B cell (primary cell): ENCODE data around the gene OPA1. TPM values are rescaled to one million over a fixed set of nuclear protein-coding genes. Genes with fewer than 3 reads are reported as not detected.

Experiments used
- ATAC-seq: fragments of 200-7000 bp; cut with Tn5 transposase; one replicate; pipeline ENCODE4 v1.10.0; 2021; ENCODE audit warnings: low read depth, mild to moderate bottlenecking, moderate number of reproducible peaks, moderate library complexity
- CTCF ChIA-PET: fragments of 350-600 bp; sonication (Branson Sonifier 250); formaldehyde crosslinking; loops from one replicate; lab custom pipeline; 2021; ENCODE audit warnings: antibody characterized with exemption, inconsistent platforms; lab: Charles Lee
- POLR2A ChIA-PET: fragments of 350-600 bp; sonication (Branson Sonifier 250); formaldehyde crosslinking; loops from one replicate; lab custom pipeline; 2021; ENCODE audit warnings: antibody characterized with exemption; lab: Charles Lee
- DNase-seq: peaks from one replicate; pipeline ENCODE4 v3.0.0; 2013
- H2AFZ ChIP-seq: 2 replicates; pipeline ENCODE4 v1.6.1; 2012; ENCODE audit warnings: mild to moderate bottlenecking, low read depth, low read length; ENCODE audit not compliant: insufficient read depth, poor library complexity, severe bottlenecking
- H3K27ac ChIP-seq, 2 donors: 1 replicate in 1 of 2; 2 replicates in 1 of 2; pipeline ENCODE4 v1.5.1; 2012 to 2013; ENCODE audit warnings: low read length in 2 of 2, mild to moderate bottlenecking in 2 of 2, moderate library complexity in 1 of 2
- H3K27me3 ChIP-seq, 4 experiments: fragments of 200-600 bp in 1 of 4; sonication (generic) in 1 of 4; replicated peaks in 1 of 4; 1 replicate in 2 of 4; 2 replicates in 2 of 4; pipeline versions ENCODE4 v1.6.1 to v1.7.0; 2013 to 2016; ENCODE audit warnings: low read length in 3 of 4, mild to moderate bottlenecking in 2 of 4, mixed read lengths in 1 of 4, moderate library complexity in 1 of 4; ENCODE audit not compliant: insufficient read depth in 4 of 4, control insufficient read depth in 3 of 4; ENCODE audit errors: control extremely low read depth in 1 of 4
- H3K36me3 ChIP-seq, 2 experiments: replicated peaks in 1 of 2; 1 replicate in 1 of 2; 2 replicates in 1 of 2; pipeline versions ENCODE4 v1.6.1 to v1.7.1; 2013; ENCODE audit warnings: low read length in 1 of 2; ENCODE audit not compliant: insufficient read depth in 2 of 2, control insufficient read depth in 1 of 2; ENCODE audit errors: control extremely low read depth in 1 of 2, extremely low read depth in 1 of 2
- H3K4me1 ChIP-seq, 2 donors: fragments of 200-600 bp in 1 of 2; sonication (generic) in 1 of 2; 1 replicate in 1 of 2; 2 replicates in 1 of 2; pipeline versions ENCODE4 v1.5.1 to v1.6.1; 2013 to 2017; ENCODE audit warnings: low read length in 2 of 2; ENCODE audit not compliant: control insufficient read depth in 2 of 2, insufficient read depth in 2 of 2
- H3K4me2 ChIP-seq: replicated peaks from 2 replicates; pipeline ENCODE3; 2012; ENCODE audit warnings: mild to moderate bottlenecking, low read depth, low read length; ENCODE audit not compliant: poor library complexity, severe bottlenecking
- H3K4me3 ChIP-seq, 5 experiments: fragments of 200-600 bp in 1 of 5; sonication (generic) in 1 of 5; 1 replicate in 3 of 5; 2 replicates in 2 of 5; pipeline versions ENCODE4 v1.5.1 to v1.7.0; 2011 to 2016; ENCODE audit warnings: low read length in 4 of 5, mild to moderate bottlenecking in 4 of 5, low read depth in 2 of 5, control low read depth in 1 of 5, moderate library complexity in 1 of 5; ENCODE audit not compliant: insufficient read depth in 1 of 5; ENCODE audit errors: control extremely low read depth in 1 of 5, extremely low read depth in 1 of 5
- H3K79me2 ChIP-seq: fragments of 200-600 bp; sonication (generic); one replicate; pipeline ENCODE4 v1.6.0; 2016; ENCODE audit warnings: low read length; ENCODE audit not compliant: control insufficient read depth, insufficient read depth
- H3K9ac ChIP-seq: fragments of 200-600 bp; sonication (generic); 2 replicates; pipeline ENCODE4 v1.6.1; 2017; ENCODE audit warnings: mild to moderate bottlenecking, low read length, moderate library complexity
- H3K9me3 ChIP-seq, 3 donors: one replicate each; pipeline versions ENCODE4 v1.6.1 to v1.7.1; 2013; ENCODE audit warnings: low read length in 2 of 3; ENCODE audit not compliant: control insufficient read depth in 2 of 3, insufficient read depth in 1 of 3; ENCODE audit errors: control extremely low read depth in 1 of 3
- H4K20me1 ChIP-seq: 2 replicates; pipeline ENCODE4 v1.6.0; 2012; ENCODE audit warnings: mild to moderate bottlenecking, low read length; ENCODE audit not compliant: insufficient read depth, control insufficient read depth, poor library complexity, severe bottlenecking
- H3K27ac Mint-ChIP-seq: one replicate; pipeline ENCODE4 v1.8.0; 2021; ENCODE audit warnings: mixed read lengths
- H3K27me3 Mint-ChIP-seq: one replicate; pipeline ENCODE4 v1.8.0; 2021; ENCODE audit warnings: mixed read lengths
- H3K4me1 Mint-ChIP-seq: one replicate; pipeline ENCODE4 v1.8.0; 2021; ENCODE audit warnings: mixed read lengths
- H3K4me3 Mint-ChIP-seq: one replicate; pipeline ENCODE4 v1.8.0; 2021; ENCODE audit warnings: mixed read lengths
- H3K9me3 Mint-ChIP-seq: one replicate; pipeline ENCODE4 v1.8.0; 2022; ENCODE audit warnings: mixed read lengths; ENCODE audit not compliant: insufficient read depth
- CTCF ChIP-seq: fragments of 200-600 bp; IDR thresholded peaks from one replicate; pipeline ENCODE4 v1.8.0; 2022; ENCODE audit warnings: antibody characterized with exemption, mild to moderate bottlenecking
- EZH2 ChIP-seq: IDR thresholded peaks from 2 replicates; pipeline ENCODE4 v1.6.1; 2012; ENCODE audit warnings: borderline replicate concordance, low read depth, mild to moderate bottlenecking, moderate library complexity, low read length; ENCODE audit not compliant: insufficient read depth, poor library complexity, severe bottlenecking
- WGBS: methylation state at CpG from one replicate; pipeline ENCODE4 v1.1.5; 2013; ENCODE audit warnings: missing lambda C conversion rate; ENCODE audit not compliant: insufficient coverage; 5-methylcytosine and 5-hydroxymethylcytosine counted together
- intact Hi-C: fragments of 100-400 bp; cut with micrococcal nuclease; formaldehyde crosslinking; loops from one replicate; pipeline ENCODE4 v1.10.0; 2022
- polyA plus RNA-seq: library from polyadenylated mRNA; depleted of rRNA; stranded (reverse); fragments of >200 nt; gene quantifications from 2 replicates; pipeline ENCODE4 v1.2.3, GENCODE V29; 2012
- total RNA-seq, 2 donors: library from RNA; stranded (reverse); fragments of 120-200 nt in 1 of 2; gene quantifications; 1 replicate in 1 of 2; 2 replicates in 1 of 2; pipeline versions ENCODE4 v1.2.3 to v1.2.4, GENCODE V29; 2013 to 2022

OPA1 gene
- total and polyA plus RNA-seq, 2 donors (not counting 1 experiment from before 2014, with no cell fraction given), result 9.1 to 62.8 TPM

- intact Hi-C loops, result no loop called here
- no peak for ATAC-seq
- Histone ChIP-seq H2AFZ (no peak overlapping the region), H4K20me1 (no peaks in the 10 kb centered on the region), H3K27me3 (peaks cover 0 to 2% (median 0%) of the 10 kb centered on the region in 4 experiments), H3K4me3 (no peak overlapping the region), H3K9me3 (no peaks in the 10 kb centered on the region), H3K27ac (no peak overlapping the region), H3K9ac (no peak overlapping the region), H3K36me3 (no peaks in the 10 kb centered on the region), H3K79me2 (no peaks in the 10 kb centered on the region), H3K4me2 (no peak overlapping the region), H3K4me1 (peaks cover 6 to 8% of the 10 kb centered on the region in 2 donors)
- TF ChIP-seq EZH2, result no peak
- TF ChIP-seq CTCF, result no peak
- H3K27ac Mint-ChIP-seq, result no peak overlapping the region
- H3K4me1 Mint-ChIP-seq, result peaks cover 11% of the 10 kb centered on the region
- no peaks in the 10 kb centered on the region for H3K9me3 Mint-ChIP-seq
- POLR2A ChIA-PET, result interaction anchor here (0.5 kb wide), 1 partner anchor 10 kb away, joined by 3 read pairs; no protein-coding TSS in a partner anchor
- CTCF ChIA-PET, result no interaction called here
- no peak for DNase-seq
- WGBS, result 100% methylated on average over 3 of the region's 8 CpGs
- no peak overlapping the region for H3K4me3 Mint-ChIP-seq
- no peaks in the 10 kb centered on the region for H3K27me3 Mint-ChIP-seq
Observed at GRCh38 chr3:193730511-193730910, 137.5 kb downstream of the OPA1 start.

- H3K4me1 ChIP-seq, result peaks cover 6 to 8% of the 10 kb centered on the region in 2 donors
- H3K27ac ChIP-seq, result no peak overlapping the region
- no peak overlapping the region for H3K4me2 ChIP-seq
- H3K9me3 Mint-ChIP-seq, result no peaks in the 10 kb centered on the region
- H4K20me1 ChIP-seq, result no peaks in the 10 kb centered on the region
- TF ChIP-seq CTCF (no peak), EZH2 (no peak)
- no peak overlapping the region for H3K4me3 Mint-ChIP-seq
- H3K27ac Mint-ChIP-seq, result no peak overlapping the region
- DNase-seq, result no peak
- H3K27me3 Mint-ChIP-seq, result no peaks in the 10 kb centered on the region
- ChIA-PET CTCF (no interaction called here), POLR2A (no interaction called here)
- intact Hi-C loops, result no loop called here
- no peaks in the 10 kb centered on the region for H3K36me3 ChIP-seq
- 91% methylated on average over 12 of the region's 14 CpGs for WGBS
- H3K27me3 ChIP-seq, result no peaks in the 10 kb centered on the region
- no peak overlapping the region for H2AFZ ChIP-seq
- H3K79me2 ChIP-seq, result no peaks in the 10 kb centered on the region
- H3K4me1 Mint-ChIP-seq, result peaks cover 11% of the 10 kb centered on the region
- H3K9me3 ChIP-seq, result no peaks in the 10 kb centered on the region
- no peak for ATAC-seq
- no peak overlapping the region for H3K4me3 ChIP-seq
- no peak overlapping the region for H3K9ac ChIP-seq
Observed at GRCh38 chr3:193730976-193731375, 138.0 kb downstream of the OPA1 start.
